HG03159 (cell line): ENCODE measurements around the gene SMIM36.
"Not testable (repeated sequence)": the region's sequence is repeated elsewhere in the genome, so short reads cannot be mapped to it uniquely, and the experiment has no call there.

Experiments used
- ATAC-seq: cut with Tn5 transposase; IDR thresholded peaks from one replicate; pipeline ENCODE4 v1.9.1; 2021; ENCODE audit warnings: mild to moderate bottlenecking, moderate library complexity; ENCODE audit not compliant: unreplicated experiment

Gene SMIM36

DNA sequence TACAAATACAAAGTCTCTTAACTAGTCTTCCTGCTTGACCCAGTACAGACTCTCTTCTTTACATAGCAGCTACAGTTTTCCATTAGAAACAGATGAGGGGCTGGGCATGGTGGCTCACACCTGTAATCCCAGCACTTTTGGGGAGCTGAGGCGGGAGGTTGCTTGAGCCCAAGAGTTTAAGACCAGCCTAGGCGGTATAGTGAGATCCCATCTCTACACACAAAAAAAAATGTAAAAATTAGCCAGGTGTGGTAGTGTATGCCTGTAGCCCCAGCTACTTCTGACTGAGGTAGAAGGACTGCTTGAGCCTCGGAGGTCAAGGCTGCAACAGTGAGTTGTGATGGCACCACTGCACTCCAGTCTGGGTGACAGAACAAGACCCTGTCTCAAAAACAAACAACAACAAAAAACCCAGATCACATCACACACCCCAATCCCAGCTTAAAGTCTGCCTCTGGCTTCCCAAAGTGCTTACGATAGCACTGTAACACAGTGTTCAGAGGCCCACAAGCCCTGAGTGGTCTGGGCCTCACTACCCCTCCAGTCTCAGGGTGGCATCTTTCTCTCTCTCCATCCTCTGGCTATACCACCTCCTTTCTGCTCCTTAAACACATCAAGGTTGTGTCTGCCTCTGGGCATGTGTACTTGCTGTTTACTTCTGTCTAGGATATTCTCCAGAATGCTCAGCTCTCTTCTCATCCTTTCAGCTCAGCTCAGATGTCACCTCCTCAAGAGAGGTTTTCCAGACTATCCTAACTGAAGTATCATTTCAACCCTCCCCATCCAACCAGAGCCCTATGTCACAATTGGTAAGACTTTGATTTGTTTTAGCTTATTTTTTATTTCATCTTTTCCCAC lies 93.6 kb downstream of the SMIM36 start:
- ATAC-seq: no peak

DNA sequence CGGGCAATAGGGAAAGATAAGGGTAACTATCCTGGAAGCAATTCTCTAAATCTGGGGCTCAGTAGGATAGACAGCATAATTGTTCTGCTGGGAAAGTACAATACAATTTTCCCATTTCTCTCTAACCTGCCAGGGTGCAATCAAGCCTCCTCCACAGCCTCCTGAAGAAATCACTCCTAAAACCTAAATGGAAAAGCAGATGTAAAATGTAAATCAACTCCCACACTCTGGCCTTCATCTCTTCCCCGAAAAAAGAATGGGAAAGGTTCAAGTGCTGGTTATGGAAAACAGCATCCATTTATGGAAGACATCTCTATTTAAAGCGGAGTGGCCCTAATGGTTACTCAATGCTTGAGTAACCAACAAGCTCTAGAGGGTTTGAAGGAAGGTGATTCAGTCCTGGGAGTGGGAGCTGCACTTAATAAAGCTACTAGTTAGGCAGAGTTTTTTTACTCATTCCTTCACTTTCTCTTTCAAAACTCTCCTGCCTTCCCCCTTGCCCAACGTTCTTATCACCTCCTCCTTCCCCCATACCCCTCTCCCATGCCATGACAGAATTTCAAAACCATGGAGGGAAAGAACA lies 94.7 kb downstream of the SMIM36 start:
- ATAC-seq: no peak

DNA sequence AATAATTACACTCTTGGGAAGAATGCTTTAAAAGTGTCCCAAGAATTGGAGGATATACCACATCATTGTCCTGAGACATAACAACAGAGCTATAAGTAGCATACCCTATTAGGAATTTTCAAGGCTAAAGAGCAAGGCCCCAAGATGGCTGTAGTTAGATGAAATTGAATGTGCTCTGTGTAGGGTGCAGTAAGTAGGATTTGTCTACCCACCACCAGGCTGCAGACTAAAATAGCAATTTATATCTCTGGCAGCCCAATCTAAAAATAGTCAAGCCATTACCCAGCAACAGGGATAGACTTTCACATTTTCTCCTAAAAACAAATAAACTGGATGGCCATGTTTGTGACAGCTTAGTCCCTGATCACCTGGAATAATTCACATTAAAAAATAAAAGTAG lies 95.3 kb downstream of the SMIM36 start:
- ATAC-seq: no peak

DNA sequence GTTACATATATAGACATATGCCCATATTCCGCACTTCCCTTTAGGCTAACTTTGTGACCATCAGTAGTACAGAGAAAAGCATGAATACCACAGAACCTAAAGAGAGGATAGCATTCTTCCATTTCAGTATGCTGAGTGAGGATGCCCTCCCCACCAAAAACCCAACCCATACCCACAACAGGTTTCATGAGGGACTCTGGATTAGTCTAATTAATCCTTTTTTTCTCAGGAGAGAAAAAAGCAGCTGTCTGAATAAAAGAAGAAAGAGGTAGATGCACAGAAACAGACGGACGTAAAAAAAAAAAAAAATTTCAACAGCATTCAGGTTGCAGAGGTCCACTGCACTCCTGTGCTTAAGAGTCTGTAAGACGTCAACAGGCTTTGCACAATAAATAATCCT lies 96.3 kb downstream of the SMIM36 start:
- no peak for ATAC-seq

DNA sequence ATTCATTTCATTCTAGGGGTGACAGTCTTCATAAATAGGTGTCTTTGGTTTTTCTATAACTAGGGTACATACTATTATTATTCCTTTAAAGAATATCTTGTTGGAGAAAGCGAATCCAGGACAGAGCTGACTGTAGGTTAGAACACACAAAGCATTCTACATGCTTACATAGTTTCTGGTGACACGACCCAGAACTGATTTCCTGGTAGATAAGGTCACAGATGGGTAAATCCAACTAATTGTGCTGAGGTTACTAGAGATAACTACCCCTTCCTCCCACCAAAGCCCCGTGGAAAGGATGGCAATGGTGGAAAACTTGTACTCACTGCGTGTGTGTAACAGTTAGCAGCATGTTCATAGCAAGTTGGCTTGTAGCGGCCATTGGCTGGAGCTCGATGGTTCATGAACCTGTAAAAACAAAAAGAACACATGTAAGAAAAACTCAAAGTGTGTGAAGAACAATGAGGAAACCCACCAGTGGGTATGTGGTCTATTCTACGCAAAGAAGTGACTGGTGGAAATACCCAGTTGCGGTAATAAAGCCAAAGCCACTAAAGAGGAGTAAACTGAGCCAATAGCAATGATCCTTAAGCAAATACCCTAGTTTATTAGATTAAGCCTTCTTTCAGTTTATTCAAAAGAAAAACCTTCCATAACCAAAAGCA lies 97.3 kb downstream of the SMIM36 start:
- ATAC-seq: no peak

DNA sequence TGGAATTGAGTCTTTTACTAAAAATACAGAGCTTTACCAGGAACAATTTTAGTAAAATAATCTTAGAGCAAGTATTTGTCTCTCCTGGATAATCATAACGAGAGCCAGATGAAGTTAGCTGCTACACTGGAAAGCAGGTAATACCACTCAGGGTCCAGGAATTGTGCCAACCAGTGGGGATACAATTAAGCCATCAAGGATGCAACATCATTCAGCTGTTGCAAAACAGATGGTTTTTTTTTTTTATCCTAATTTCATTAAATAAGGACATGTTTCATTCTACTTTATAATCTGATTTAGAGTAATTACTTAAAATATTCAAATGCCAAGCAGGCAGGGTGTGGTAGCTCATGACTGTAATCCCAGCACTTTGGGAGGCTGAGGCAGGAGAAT lies 99.8 kb downstream of the SMIM36 start:
- ATAC-seq: no peak

DNA sequence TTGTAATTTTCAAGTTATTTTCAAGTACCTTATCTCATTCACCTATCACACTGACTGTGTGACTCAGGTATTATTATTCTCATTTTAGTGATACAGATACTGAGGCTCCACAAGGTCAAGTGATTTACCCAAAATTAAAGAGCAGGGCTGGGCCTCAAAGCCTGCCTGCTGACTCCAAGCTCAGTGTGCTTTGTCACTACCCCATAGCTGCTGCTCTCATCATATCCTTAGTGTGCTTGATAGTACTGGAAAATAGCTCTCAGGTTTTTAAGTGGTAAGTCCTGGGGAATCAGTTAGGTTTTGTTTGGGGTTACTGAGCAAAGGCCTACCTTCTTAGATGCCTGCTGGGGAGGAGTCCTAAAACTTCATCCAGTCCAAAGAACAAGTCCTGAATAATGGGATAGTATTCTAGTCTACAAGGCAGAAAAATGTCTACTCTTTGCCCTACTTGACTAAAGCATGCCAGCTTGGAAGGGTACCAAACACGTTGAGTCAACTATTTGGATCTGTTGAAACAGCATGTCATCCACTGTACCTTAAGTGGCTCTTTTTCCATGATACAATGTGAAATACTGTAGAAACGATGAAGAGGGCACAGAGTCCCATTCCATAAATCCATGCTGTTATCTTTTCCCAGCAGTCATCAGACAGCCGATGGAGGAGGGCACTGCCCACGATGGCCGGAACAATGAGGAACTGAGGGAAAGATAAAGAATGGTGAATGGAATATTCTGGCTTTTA lies 100.4 kb downstream of the SMIM36 start:
- ATAC-seq: no peak

DNA sequence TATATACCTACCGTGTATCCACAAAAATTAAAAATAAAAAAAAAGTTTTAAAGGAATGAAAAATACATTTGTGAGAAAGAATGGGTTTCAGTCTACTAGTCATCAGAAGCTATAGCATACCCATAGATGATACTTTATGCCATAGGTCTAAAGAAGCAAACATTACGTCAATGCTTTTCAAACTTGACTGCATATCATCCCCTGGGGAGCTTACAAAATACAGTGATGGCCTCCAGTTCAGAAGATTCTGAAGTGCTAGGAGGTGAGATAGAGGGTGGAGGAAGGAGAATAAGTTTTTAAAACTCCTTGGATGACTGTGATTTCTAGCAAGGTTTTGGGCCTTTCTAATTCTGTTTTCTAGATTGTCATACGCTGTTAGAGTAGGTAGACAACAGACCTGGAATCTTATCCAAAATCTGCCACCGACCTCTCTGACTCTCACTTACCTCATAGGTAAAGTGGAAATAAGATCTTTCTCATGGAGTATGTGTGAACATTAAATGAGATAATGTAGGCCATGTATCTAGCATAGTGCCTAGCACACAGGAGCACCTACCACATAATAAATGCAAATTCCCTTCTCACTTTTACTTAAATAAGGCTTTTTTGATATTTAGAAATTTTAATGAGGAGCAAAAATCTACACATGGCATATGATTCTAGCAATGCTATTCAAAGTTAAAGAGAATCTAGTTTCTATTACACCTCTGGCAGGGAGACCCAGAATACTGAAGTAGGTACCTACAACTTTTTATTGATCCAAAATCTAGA lies 102.0 kb downstream of the SMIM36 start:
- ATAC-seq: no peak

DNA sequence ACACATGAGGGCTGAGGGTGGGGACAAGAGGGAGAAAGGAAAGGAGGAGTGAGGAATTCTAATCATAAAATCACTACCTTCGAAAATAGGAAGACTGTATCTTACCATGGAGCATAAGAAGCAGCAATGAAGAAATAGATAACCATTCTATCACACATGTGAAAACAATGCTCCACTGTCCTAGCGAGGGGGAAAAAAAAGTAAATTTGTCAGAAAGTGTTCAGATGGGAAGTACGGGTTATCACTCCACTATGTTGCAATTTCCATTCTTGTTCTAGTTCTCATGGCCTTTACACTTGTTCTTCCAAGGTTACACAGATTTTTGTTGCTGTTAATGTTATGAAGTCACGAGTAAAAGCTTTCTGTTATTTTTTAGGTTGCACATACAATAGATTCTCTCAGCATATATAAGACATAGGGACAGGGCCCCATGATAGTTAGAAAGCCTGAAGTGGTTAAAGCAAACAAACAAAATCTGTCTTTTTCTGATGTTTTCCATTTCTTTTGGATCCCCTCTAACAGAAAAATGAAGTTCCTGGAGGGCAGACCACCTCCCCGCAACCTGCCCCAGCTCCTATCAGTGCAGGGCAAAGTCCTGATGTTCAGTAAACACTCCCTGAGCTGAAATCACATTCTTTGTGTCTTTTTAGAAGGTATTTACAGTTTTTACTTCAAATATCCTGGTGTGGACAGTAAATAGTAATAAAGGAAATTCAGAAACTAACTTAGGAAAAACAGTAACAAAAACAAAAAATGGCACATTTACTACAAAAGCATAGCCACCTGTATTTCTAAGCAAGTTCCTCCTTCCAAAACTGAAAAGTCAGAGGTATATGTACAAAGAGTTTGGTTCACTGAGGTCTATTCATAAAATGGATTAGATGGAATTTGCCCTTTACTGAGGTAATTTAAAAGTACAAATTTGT lies 103.3 kb downstream of the SMIM36 start:
- ATAC-seq: no peak

DNA sequence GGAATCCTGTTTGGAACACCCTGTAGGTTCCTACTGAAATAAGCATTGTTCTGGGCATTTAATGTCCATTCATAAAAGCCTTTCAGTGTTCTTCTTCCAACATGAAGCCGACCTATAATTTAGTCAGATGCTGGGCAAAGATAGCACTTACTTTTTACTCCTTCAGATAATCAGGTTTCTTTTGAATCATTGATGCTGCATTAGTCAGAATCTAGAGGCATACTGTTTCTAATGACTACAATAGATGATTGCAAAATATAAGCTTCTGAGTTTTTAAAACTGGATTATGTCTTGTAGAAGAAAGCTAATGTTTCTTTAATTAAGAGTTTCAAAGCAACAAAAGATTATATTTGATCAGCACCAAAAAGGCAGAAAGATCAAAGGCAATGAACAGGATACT lies 105.7 kb downstream of the SMIM36 start:
- ATAC-seq: no peak

DNA sequence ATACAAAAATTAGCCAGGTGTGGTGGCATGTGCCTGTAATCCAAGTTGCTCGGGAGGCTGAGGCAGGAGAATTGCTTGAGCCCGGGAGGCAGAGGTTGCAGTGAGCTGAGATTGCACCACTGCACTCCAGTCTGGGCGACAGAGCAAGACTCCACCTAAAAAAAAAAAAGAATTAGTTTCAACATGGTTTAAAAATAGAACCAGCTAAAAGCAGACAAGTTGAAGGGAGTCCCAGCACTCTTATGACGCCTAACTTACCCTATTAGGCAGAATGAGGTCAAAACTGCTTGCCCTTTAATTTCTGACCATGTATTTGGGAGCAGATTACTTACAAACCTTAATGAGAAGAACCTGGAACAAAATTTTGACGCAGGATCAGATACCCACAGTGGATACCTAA lies 107.1 kb downstream of the SMIM36 start:
- ATAC-seq: not testable (repeated sequence)

DNA sequence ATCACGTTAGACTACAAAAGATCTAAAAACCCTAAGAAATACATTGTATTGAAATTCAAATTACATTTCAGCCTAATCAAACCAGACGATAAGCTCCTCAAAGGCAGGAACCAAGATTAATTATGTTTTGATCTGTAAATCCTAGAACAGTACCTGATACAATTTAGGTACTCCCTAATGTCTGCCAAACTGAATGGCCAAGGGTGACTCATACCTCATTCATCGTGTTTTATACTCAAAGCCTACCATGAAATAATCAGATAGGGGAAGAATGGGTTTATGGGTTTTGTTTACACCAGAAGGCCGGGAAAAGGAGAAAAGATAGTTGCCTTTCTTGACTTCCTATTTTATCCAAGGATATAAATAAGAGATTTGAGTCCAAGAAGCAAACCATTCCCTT lies 108.9 kb downstream of the SMIM36 start:
- ATAC-seq: no peak
